ENCODE results near the gene DEFB113.

DEFB113 gene

DNA sequence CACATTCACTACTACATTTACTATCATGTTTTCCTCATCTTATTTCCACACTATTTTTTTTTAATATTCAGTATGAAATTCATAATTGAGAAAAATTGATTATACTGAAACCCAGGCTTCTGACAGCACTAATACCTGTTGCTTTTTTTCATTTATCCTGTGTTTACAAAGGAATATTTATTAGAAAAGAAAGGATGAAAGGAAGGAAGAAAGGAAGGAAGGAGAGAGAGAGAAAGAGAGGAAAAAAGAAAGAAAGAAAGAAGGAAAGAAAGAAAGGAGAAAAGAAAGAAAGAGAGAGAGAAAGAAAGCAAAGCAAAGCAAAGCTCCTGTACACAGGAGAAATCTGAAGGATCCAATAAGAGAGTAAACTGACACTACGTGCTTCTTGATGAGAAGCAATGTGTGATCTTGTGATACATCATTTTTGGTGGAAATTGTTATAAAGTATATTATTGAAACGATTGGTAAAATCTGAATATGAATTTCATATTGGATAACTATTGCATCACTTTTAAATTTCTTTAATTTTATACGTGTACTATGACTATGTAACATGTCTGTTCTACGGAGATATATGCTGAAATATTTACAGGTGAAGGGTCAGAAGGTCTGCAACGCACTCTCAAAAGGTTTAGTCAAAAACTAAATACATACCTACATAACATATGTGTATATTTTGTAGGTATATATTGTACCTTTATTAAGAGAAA is 49.3 kb downstream of the DEFB113 start:
- TF ChIP-seq SPI1 (IDR thresholded peaks at IDR 0.05; ENCODE audit: low read depth, low read length) = no peak
- TF ChIP-seq POLR2A (IDR thresholded peaks at IDR 0.05; ENCODE audit: low read depth, low read length) = no peak
- no peak for TF ChIP-seq TAF1 (IDR thresholded peaks at IDR 0.05; ENCODE audit: low read depth, low read length)
- TF ChIP-seq PAX5 (IDR thresholded peaks at IDR 0.05; ENCODE audit: insufficient read depth, low read length, severe bottlenecking) = no peak
- no peak for TF ChIP-seq POLR2AphosphoS5 (IDR thresholded peaks at IDR 0.05; ENCODE audit: low read depth, low read length)
- TF ChIP-seq POU2F2 (IDR thresholded peaks at IDR 0.05; ENCODE audit: low read depth, low read length) = no peak
- FAIRE-seq (no peak), DNase-seq (ENCODE audit: insufficient read length, low spot score) (no peak)

DNA sequence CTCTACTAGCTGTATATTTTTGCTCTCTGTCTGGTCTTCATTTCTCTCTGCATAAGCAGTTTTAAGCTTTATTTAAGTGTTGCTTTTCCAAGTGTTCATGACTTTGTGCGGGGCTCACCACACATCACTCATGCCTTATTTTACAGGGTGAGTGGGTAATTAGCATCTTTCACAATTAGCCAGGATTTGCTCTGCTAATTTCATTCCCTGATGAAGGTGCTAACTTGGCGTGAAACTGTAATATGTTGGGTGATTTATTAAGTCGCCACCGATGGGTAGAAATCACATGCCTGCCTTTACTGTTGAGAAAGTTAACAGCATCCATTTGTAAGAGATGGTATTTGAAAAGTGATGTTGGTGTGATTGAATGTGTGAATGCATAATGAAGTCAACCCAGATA is 50.2 kb downstream of the DEFB113 start:
- TF ChIP-seq PAX5 (IDR thresholded peaks at IDR 0.05; ENCODE audit: insufficient read depth, low read length, severe bottlenecking) (no peak), POLR2AphosphoS5 (IDR thresholded peaks at IDR 0.05; ENCODE audit: low read depth, low read length) (no peak), SPI1 (IDR thresholded peaks at IDR 0.05; ENCODE audit: low read depth, low read length) (no peak), TAF1 (IDR thresholded peaks at IDR 0.05; ENCODE audit: low read depth, low read length) (no peak), POLR2A (IDR thresholded peaks at IDR 0.05; ENCODE audit: low read depth, low read length) (no peak), POU2F2 (IDR thresholded peaks at IDR 0.05; ENCODE audit: low read depth, low read length) (no peak)
- FAIRE-seq = no peak
- DNase-seq (ENCODE audit: insufficient read length, low spot score) = no peak

DNA sequence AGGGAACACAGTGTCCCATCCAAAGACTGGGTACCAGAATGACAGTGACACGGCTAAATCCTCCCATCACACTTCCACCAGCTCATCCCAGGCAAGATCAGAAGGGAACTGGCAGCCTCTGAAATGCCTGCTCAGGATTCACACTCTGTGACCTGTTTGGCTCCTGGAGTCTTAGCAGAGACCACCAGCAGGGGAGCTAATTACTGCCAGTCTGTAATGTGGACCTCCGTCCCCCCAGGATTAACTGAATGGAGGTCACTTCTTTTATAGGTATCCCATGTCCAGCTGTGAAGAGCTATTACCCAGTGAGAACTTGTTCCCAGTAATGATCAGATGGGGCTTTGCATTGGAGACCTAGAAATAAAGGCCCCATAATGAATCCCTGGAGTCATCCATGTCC is 50.6 kb downstream of the DEFB113 start:
- TF ChIP-seq POLR2AphosphoS5 (IDR thresholded peaks at IDR 0.05; ENCODE audit: low read depth, low read length) (no peak), POLR2A (IDR thresholded peaks at IDR 0.05; ENCODE audit: low read depth, low read length) (no peak), SPI1 (IDR thresholded peaks at IDR 0.05; ENCODE audit: low read depth, low read length) (no peak), TAF1 (IDR thresholded peaks at IDR 0.05; ENCODE audit: low read depth, low read length) (no peak), PAX5 (IDR thresholded peaks at IDR 0.05; ENCODE audit: insufficient read depth, low read length, severe bottlenecking) (no peak), POU2F2 (IDR thresholded peaks at IDR 0.05; ENCODE audit: low read depth, low read length) (no peak)
- DNase-seq (ENCODE audit: insufficient read length, low spot score) = no peak
- no peak for FAIRE-seq

All from GM12891 (cell line).